Naive B cell (primary cell): ENCODE results near the gene SLC22A16. TPM values are rescaled to one million over a fixed set of nuclear protein-coding genes. Genes with fewer than 3 reads are reported as not detected.
"Not testable (repeated sequence)": the region's sequence is repeated elsewhere in the genome, so short reads cannot be mapped to it uniquely, and the experiment has no call there.

ENCODE experiments used
- ATAC-seq, 2 donors: fragments of 150-1000 bp; cut with Tn5 transposase; 2 replicates each; pipeline ENCODE4 v1.10.0; 2021; ENCODE audit warnings: low read depth in 2 of 2, mild to moderate bottlenecking in 2 of 2, moderate library complexity in 2 of 2
- DNase-seq: peaks from one replicate; pipeline ENCODE4 v3.0.0; 2022
- H3K27ac Mint-ChIP-seq, 6 donors: one replicate each; pipeline ENCODE4 v1.8.0; 2020 to 2022; ENCODE audit warnings: mild to moderate bottlenecking in 6 of 6, mixed read lengths in 6 of 6, moderate library complexity in 5 of 6, inconsistent platforms in 2 of 6
- H3K27me3 Mint-ChIP-seq, 3 donors: one replicate each; pipeline ENCODE4 v1.8.0; 2021 to 2022; ENCODE audit warnings: mixed read lengths in 3 of 3, mild to moderate bottlenecking in 1 of 3
- H3K36me3 Mint-ChIP-seq, 2 donors: one replicate each; pipeline ENCODE4 v1.8.0; 2020 to 2022; ENCODE audit warnings: mixed read lengths in 2 of 2, inconsistent platforms in 1 of 2, mild to moderate bottlenecking in 1 of 2
- H3K4me1 Mint-ChIP-seq, 3 donors: one replicate each; pipeline ENCODE4 v1.8.0; 2020 to 2022; ENCODE audit warnings: mixed read lengths in 3 of 3, inconsistent platforms in 1 of 3, mild to moderate bottlenecking in 1 of 3, moderate library complexity in 1 of 3
- H3K4me3 Mint-ChIP-seq, 8 donors: one replicate each; pipeline ENCODE4 v1.8.0; 2020 to 2022; ENCODE audit warnings: mild to moderate bottlenecking in 8 of 8, mixed read lengths in 8 of 8, moderate library complexity in 8 of 8, inconsistent platforms in 2 of 8
- H3K9me3 Mint-ChIP-seq, 7 donors: one replicate each; pipeline ENCODE4 v1.8.0; 2020 to 2022; ENCODE audit warnings: mixed read lengths in 7 of 7, mild to moderate bottlenecking in 5 of 7, inconsistent platforms in 2 of 7, moderate library complexity in 1 of 7
- polyA plus RNA-seq, 6 donors: library from polyadenylated mRNA; unstranded; fragments of 300-500 nt; fragmentation: Illumina TruSeq; gene quantifications; one replicate each; pipeline ENCODE4 v1.2.3, GENCODE V29; 2021; ENCODE audit warnings: low read depth in 6 of 6

Gene SLC22A16
- not detected for polyA plus RNA-seq

- Mint-ChIP-seq H3K36me3 (no peaks in the 10 kb centered on the region), H3K4me3 (peak within 1 kb of the TSS; percentile 83 to 92 (median 87)), H3K4me1 (peaks cover 12 to 15% (median 15%) of the 10 kb centered on the region in 3 donors), H3K27me3 (peaks cover 16 to 28% (median 25%) of the 10 kb centered on the region in 3 donors), H3K27ac (peak within 1 kb of the TSS in 3 of 6 donors; percentile 4 to 47 (median 21)), H3K9me3 (peaks cover 0 to 11% (median 5%) of the 10 kb centered on the region in 7 donors)
- peak; percentile 45 to 46 for ATAC-seq
- peak; percentile 6 for DNase-seq
Observed at GRCh38 chr6:110476046-110476849, at the start of gene SLC22A16. Gene SLC22A16 (minus strand): TSS chr6:110476613. CDS start chr6:110476574, 39 bp downstream.

GRCh38 chr6:110525001-110525400 lies 48.6 kb upstream of the SLC22A16 start:
- Mint-ChIP-seq H3K4me3 (no peak overlapping the region), H3K9me3 (no peaks in the 10 kb centered on the region), H3K27ac (peak overlapping the region in 1 of 6 donors; percentile 2), H3K4me1 (no peaks in the 10 kb centered on the region), H3K36me3 (no peaks in the 10 kb centered on the region), H3K27me3 (peaks cover 0 to 9% (median 8%) of the 10 kb centered on the region in 3 donors)
- DNase-seq (no peak), ATAC-seq (no peak)

GRCh38 chr6:110524305-110524704 lies 47.9 kb upstream of the SLC22A16 start:
- Mint-ChIP-seq H3K27ac (no peak overlapping the region), H3K36me3 (no peaks in the 10 kb centered on the region), H3K4me3 (no peak overlapping the region), H3K27me3 (peaks cover 0 to 3% (median under 1%) of the 10 kb centered on the region in 3 donors), H3K9me3 (no peaks in the 10 kb centered on the region), H3K4me1 (no peaks in the 10 kb centered on the region)
- ATAC-seq: no peak
- DNase-seq: no peak

- no peak for ATAC-seq
- no peak for DNase-seq
- Mint-ChIP-seq H3K9me3 (no peaks in the 10 kb centered on the region), H3K4me3 (no peak overlapping the region), H3K27ac (no peak overlapping the region), H3K36me3 (no peaks in the 10 kb centered on the region), H3K4me1 (no peaks in the 10 kb centered on the region), H3K27me3 (no peaks in the 10 kb centered on the region)
Observed at GRCh38 chr6:110523451-110524021, 47.1 kb upstream of the SLC22A16 start.

GRCh38 chr6:110522427-110522826 lies 46.0 kb upstream of the SLC22A16 start:
- no peaks in the 10 kb centered on the region for H3K4me1 Mint-ChIP-seq
- H3K27me3 Mint-ChIP-seq: peaks cover 0 to 4% (median 0%) of the 10 kb centered on the region in 3 donors
- H3K4me3 Mint-ChIP-seq: no peak overlapping the region
- ATAC-seq (no peak), DNase-seq (no peak)
- H3K9me3 Mint-ChIP-seq: no peaks in the 10 kb centered on the region
- H3K27ac Mint-ChIP-seq: no peak overlapping the region
- H3K36me3 Mint-ChIP-seq: no peaks in the 10 kb centered on the region

GRCh38 chr6:110520992-110521543 lies 44.7 kb upstream of the SLC22A16 start:
- Mint-ChIP-seq H3K36me3 (no peaks in the 10 kb centered on the region), H3K4me3 (no peak overlapping the region), H3K27me3 (peaks cover 0 to 6% (median 0%) of the 10 kb centered on the region in 3 donors), H3K4me1 (no peaks in the 10 kb centered on the region), H3K27ac (no peak overlapping the region), H3K9me3 (no peaks in the 10 kb centered on the region)
- no peak for DNase-seq
- no peak for ATAC-seq

GRCh38 chr6:110520209-110520965 lies 44.0 kb upstream of the SLC22A16 start:
- Mint-ChIP-seq H3K27me3 (peaks cover 0 to 6% (median 0%) of the 10 kb centered on the region in 3 donors), H3K4me3 (no peak overlapping the region), H3K27ac (no peak overlapping the region), H3K4me1 (no peaks in the 10 kb centered on the region), H3K9me3 (no peaks in the 10 kb centered on the region), H3K36me3 (no peaks in the 10 kb centered on the region)
- DNase-seq (no peak), ATAC-seq (no peak)

GRCh38 chr6:110517601-110518281 lies 41.3 kb upstream of the SLC22A16 start:
- Mint-ChIP-seq H3K27me3 (peaks cover 0 to 6% (median 0%) of the 10 kb centered on the region in 3 donors), H3K36me3 (no peaks in the 10 kb centered on the region), H3K4me1 (peaks cover 0 to 5% (median 0%) of the 10 kb centered on the region in 3 donors), H3K4me3 (no peak overlapping the region), H3K27ac (peak overlapping the region in 1 of 6 donors; percentile 44), H3K9me3 (no peaks in the 10 kb centered on the region)
- no peak for ATAC-seq
- DNase-seq: no peak

- no peaks in the 10 kb centered on the region for H3K9me3 Mint-ChIP-seq
- DNase-seq (no peak), ATAC-seq (no peak)
- no peaks in the 10 kb centered on the region for H3K36me3 Mint-ChIP-seq
- H3K27me3 Mint-ChIP-seq: peaks cover 0 to 6% (median 0%) of the 10 kb centered on the region in 3 donors
- peaks cover 0 to 5% (median 0%) of the 10 kb centered on the region in 3 donors for H3K4me1 Mint-ChIP-seq
- no peak overlapping the region for H3K4me3 Mint-ChIP-seq
- peak overlapping the region in 1 of 6 donors; percentile 89 for H3K27ac Mint-ChIP-seq
Observed at GRCh38 chr6:110517034-110517433, 40.6 kb upstream of the SLC22A16 start.

- H3K36me3 Mint-ChIP-seq: no peaks in the 10 kb centered on the region
- no peak overlapping the region for H3K4me3 Mint-ChIP-seq
- DNase-seq: no peak
- H3K27me3 Mint-ChIP-seq: peaks cover 0 to 10% (median 8%) of the 10 kb centered on the region in 3 donors
- H3K4me1 Mint-ChIP-seq: peaks cover 0 to 5% (median 0%) of the 10 kb centered on the region in 3 donors
- H3K27ac Mint-ChIP-seq: no peak overlapping the region
- no peaks in the 10 kb centered on the region for H3K9me3 Mint-ChIP-seq
- peak; percentile 41 to 49 for ATAC-seq
Observed at GRCh38 chr6:110514818-110515217, 38.4 kb upstream of the SLC22A16 start.

GRCh38 chr6:110512991-110513390 lies 36.6 kb upstream of the SLC22A16 start:
- Mint-ChIP-seq H3K36me3 (no peaks in the 10 kb centered on the region), H3K4me3 (no peak overlapping the region), H3K27ac (no peak overlapping the region), H3K27me3 (peaks cover 0 to 10% (median 8%) of the 10 kb centered on the region in 3 donors), H3K4me1 (peaks cover 0 to 5% (median 0%) of the 10 kb centered on the region in 3 donors), H3K9me3 (peaks cover 0 to 2% (median 0%) of the 10 kb centered on the region in 7 donors)
- DNase-seq: no peak
- no peak for ATAC-seq

GRCh38 chr6:110512549-110512948 lies 36.1 kb upstream of the SLC22A16 start:
- H3K27ac Mint-ChIP-seq, ATAC-seq, H3K9me3 Mint-ChIP-seq, DNase-seq, H3K27me3 Mint-ChIP-seq, H3K4me3 Mint-ChIP-seq, H3K4me1 Mint-ChIP-seq, H3K36me3 Mint-ChIP-seq: not testable (repeated sequence)

- DNase-seq (no peak), ATAC-seq (no peak)
- no peak overlapping the region for H3K27ac Mint-ChIP-seq
- peaks cover 0 to 5% (median 0%) of the 10 kb centered on the region in 3 donors for H3K4me1 Mint-ChIP-seq
- peaks cover 0 to 8% (median 4%) of the 10 kb centered on the region in 3 donors for H3K27me3 Mint-ChIP-seq
- H3K9me3 Mint-ChIP-seq: peaks cover 0 to 2% (median 0%) of the 10 kb centered on the region in 7 donors
- H3K36me3 Mint-ChIP-seq: no peaks in the 10 kb centered on the region
- no peak overlapping the region for H3K4me3 Mint-ChIP-seq
Observed at GRCh38 chr6:110511401-110511800, 35.0 kb upstream of the SLC22A16 start.
